Measurements from ENCODE around the gene TBCK.

GRCh38 chr4:106258145-106259045 is 57.6 kb downstream of the TBCK start:
- TF ChIP-seq, protein P1, sequence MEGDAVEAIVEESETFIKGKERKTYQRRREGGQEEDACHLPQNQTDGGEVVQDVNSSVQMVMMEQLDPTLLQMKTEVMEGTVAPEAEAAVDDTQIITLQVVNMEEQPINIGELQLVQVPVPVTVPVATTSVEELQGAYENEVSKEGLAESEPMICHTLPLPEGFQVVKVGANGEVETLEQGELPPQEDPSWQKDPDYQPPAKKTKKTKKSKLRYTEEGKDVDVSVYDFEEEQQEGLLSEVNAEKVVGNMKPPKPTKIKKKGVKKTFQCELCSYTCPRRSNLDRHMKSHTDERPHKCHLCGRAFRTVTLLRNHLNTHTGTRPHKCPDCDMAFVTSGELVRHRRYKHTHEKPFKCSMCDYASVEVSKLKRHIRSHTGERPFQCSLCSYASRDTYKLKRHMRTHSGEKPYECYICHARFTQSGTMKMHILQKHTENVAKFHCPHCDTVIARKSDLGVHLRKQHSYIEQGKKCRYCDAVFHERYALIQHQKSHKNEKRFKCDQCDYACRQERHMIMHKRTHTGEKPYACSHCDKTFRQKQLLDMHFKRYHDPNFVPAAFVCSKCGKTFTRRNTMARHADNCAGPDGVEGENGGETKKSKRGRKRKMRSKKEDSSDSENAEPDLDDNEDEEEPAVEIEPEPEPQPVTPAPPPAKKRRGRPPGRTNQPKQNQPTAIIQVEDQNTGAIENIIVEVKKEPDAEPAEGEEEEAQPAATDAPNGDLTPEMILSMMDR (IDR thresholded peaks at IDR 0.05 in 2 of 3, conservative IDR thresholded peaks at IDR 0.05 in 1 of 3; ENCODE audit: insufficient read depth in 2 of 3, low read depth in 1 of 3, low read length in 3 of 3) = no peak
- TF ChIP-seq KLF1 (tag; IDR thresholded peaks at IDR 0.05) (no peak), KAT8 (IDR thresholded peaks at IDR 0.05; ENCODE audit: low read depth) (no peak), SIN3B (IDR thresholded peaks at IDR 0.05; ENCODE audit: low read depth) (no peak), ZNF23 (CRISPR knock-in tag; IDR thresholded peaks at IDR 0.05) (no peak), NFRKB (IDR thresholded peaks at IDR 0.05; ENCODE audit: low read depth) (no peak), ZNF592 (IDR thresholded peaks at IDR 0.05) (no peak), MYBL2 (IDR thresholded peaks at IDR 0.05; ENCODE audit: low read depth) (no peak), MYBL2 (CRISPR knock-in tag; IDR thresholded peaks at IDR 0.05; ENCODE audit: borderline replicate concordance) (no peak)

All from K562 (cell line).